RWPE1 (cell line): ENCODE measurements around the gene RASGRF2.

Experiments used
- CTCF ChIA-PET: fragments of 350-600 bp; sonication (Branson Sonifier 250); formaldehyde crosslinking; extraction: SDS; loops from one replicate; lab custom pipeline; 2021; lab: Yijun Ruan, JAX
- POLR2A ChIA-PET: fragments of 400-600 bp; formaldehyde crosslinking; extraction: SDS; loops from one replicate; lab custom pipeline; 2020; ENCODE audit warnings: antibody characterized with exemption; ENCODE audit not compliant: low non-redundant PET; lab: Yijun Ruan, JAX
- DNase-seq: peaks from one replicate; pipeline ENCODE4 v3.0.0; 2012; ENCODE audit warnings: low spot score
- H3K27ac ChIP-seq: fragments of 450-650 bp; 2 replicates; pipeline ENCODE4 v1.5.1; 2017
- TF ChIP-seq, protein P1 (sequence below): fragments of 450-650 bp; conservative IDR thresholded peaks from 2 replicates; pipeline ENCODE4 v1.5.1; 2017; ENCODE audit warnings: low read depth, mild to moderate bottlenecking

The RASGRF2 gene

GRCh38 chr5:80930940-80931339 lies 29.2 kb upstream of the RASGRF2 start:
- no peak for DNase-seq
- CTCF ChIA-PET = interaction anchor here (0.5 kb wide), 2 partner anchors 26 to 225 kb away, joined by 3 to 4 read pairs; no protein-coding TSS in a partner anchor
- TF ChIP-seq, protein P1, sequence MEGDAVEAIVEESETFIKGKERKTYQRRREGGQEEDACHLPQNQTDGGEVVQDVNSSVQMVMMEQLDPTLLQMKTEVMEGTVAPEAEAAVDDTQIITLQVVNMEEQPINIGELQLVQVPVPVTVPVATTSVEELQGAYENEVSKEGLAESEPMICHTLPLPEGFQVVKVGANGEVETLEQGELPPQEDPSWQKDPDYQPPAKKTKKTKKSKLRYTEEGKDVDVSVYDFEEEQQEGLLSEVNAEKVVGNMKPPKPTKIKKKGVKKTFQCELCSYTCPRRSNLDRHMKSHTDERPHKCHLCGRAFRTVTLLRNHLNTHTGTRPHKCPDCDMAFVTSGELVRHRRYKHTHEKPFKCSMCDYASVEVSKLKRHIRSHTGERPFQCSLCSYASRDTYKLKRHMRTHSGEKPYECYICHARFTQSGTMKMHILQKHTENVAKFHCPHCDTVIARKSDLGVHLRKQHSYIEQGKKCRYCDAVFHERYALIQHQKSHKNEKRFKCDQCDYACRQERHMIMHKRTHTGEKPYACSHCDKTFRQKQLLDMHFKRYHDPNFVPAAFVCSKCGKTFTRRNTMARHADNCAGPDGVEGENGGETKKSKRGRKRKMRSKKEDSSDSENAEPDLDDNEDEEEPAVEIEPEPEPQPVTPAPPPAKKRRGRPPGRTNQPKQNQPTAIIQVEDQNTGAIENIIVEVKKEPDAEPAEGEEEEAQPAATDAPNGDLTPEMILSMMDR = no peak
- H3K27ac ChIP-seq = no peak overlapping the region
- POLR2A ChIA-PET = interaction anchor here (0.6 kb wide), 1 partner anchor 176 kb away, joined by 5 read pairs; no protein-coding TSS in a partner anchor

DNA sequence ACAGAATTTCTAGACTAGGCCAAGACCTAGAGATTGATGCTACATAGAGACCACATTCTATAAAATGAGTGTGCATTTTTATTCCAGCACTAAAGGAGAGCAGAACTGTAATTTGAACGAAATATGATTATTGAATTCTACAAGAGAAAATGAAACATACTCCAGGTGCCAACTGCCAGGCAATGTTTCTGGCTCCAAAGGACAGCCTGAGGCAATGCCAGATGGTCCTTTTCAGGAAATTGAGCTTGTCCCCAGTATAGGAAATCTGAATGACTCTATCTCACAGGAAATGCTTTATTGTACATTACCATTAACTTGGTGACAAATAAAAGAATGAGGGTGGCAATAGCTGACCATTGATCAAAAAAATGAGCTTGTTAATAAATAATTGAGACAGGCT lies 28.8 kb upstream of the RASGRF2 start:
- no peak overlapping the region for H3K27ac ChIP-seq
- TF ChIP-seq, protein P1 = no peak
- POLR2A ChIA-PET = interaction anchor here (0.6 kb wide), 1 partner anchor 175 kb away, joined by 5 read pairs; no protein-coding TSS in a partner anchor
- CTCF ChIA-PET = interaction anchor here (0.5 kb wide), 1 partner anchor 225 kb away, joined by 3 read pairs; no protein-coding TSS in a partner anchor
- no peak for DNase-seq

DNA sequence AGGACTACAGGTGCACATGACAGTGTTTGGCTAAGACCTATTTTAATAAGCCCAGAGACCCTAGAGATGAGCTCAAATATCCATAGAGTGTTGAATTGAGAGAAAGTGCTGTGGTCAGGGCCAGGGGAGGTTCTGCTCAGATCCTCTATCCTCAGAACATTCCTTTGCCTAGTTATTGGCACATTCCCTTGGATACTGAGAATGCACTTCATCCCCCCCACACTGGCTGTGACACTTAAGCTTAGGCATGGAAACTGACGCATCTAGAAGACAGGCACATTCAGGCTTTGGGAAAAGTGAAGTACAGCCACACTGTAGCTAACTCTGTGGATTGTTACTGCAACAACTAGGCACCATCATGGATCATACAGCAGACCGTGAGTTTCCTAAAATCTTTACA lies 27.1 kb upstream of the RASGRF2 start:
- no peak overlapping the region for H3K27ac ChIP-seq
- ChIA-PET POLR2A (no interaction called here), CTCF (interaction anchor here (0.6 kb wide), 1 partner anchor 497 kb away, joined by 7 read pairs; no protein-coding TSS in a partner anchor)
- DNase-seq = no peak
- TF ChIP-seq, protein P1 = no peak

GRCh38 chr5:80934751-80935150 lies 25.4 kb upstream of the RASGRF2 start:
- TF ChIP-seq, protein P1 = no peak
- no peak for DNase-seq
- ChIA-PET CTCF (no interaction called here), POLR2A (no interaction called here)
- no peak overlapping the region for H3K27ac ChIP-seq

- H3K27ac ChIP-seq = no peak overlapping the region
- CTCF ChIA-PET = interaction anchor here (0.5 to 0.7 kb wide), 2 partner anchors 10 to 366 kb away, joined by 4 read pairs; no protein-coding TSS in a partner anchor
- POLR2A ChIA-PET = no interaction called here
- TF ChIP-seq, protein P1 = no peak
- no peak for DNase-seq
These were observed 24.3 kb upstream of the RASGRF2 start for GRCh38 chr5:80935811-80936385.

DNA sequence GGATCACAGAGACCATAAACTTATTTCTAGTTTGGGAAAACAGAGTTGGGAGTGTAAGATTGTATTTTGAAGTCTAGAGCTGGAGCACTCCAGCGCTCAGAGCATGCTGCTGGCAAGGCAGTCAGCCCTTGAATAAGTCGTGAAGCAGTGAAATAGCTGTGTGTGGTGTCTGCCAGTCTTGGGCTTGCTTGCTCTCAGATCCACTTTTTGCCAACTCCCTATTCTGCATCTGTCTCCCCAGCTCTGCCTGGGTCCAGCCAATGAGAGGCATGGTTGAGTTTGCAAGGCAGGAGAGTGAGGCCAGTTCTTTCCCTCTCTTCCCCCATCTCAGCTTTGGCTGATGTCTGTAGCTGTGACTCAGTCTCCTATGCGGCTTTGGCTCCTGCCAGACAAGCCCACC lies 23.3 kb upstream of the RASGRF2 start:
- ChIA-PET POLR2A (no interaction called here), CTCF (no interaction called here)
- DNase-seq = no peak
- TF ChIP-seq, protein P1 = no peak
- H3K27ac ChIP-seq = no peak overlapping the region
